Naive thymus-derived CD4-positive, alpha-beta T cell (primary cell): ENCODE data around the gene CYP1A2. TPM values are rescaled to one million over a fixed set of nuclear protein-coding genes. Genes with fewer than 3 reads are reported as not detected.

Experiments used
- ATAC-seq: fragments of 150-1000 bp; cut with Tn5 transposase; 2 replicates; pipeline ENCODE4 v1.10.0; 2021; ENCODE audit warnings: mild to moderate bottlenecking, moderate library complexity
- CTCF ChIA-PET: fragments of 350-600 bp; sonication (Branson Sonifier 250); formaldehyde crosslinking; loops from one replicate; lab custom pipeline; 2021; ENCODE audit warnings: antibody characterized with exemption; lab: Charles Lee
- POLR2A ChIA-PET: fragments of 350-600 bp; sonication (Branson Sonifier 250); formaldehyde crosslinking; loops from one replicate; lab custom pipeline; 2021; ENCODE audit warnings: antibody characterized with exemption, inconsistent platforms; lab: Charles Lee
- DNase-seq, 9 donors: peaks; one replicate each; pipeline versions ENCODE4 v3.0.0 to v3.0.0-alpha.2; 2020 to 2022; ENCODE audit warnings: mixed read lengths in 1 of 9
- H3K27ac ChIP-seq: one replicate; pipeline ENCODE4 v1.7.0; 2013; ENCODE audit warnings: mild to moderate bottlenecking, low read depth, low read length, moderate library complexity
- H3K27me3 ChIP-seq, 2 donors: one replicate each; pipeline ENCODE4 v1.7.0; 2013; ENCODE audit warnings: low read length in 2 of 2, mild to moderate bottlenecking in 2 of 2, moderate library complexity in 2 of 2; ENCODE audit not compliant: control insufficient read depth in 2 of 2, insufficient read depth in 2 of 2
- H3K36me3 ChIP-seq, 3 experiments: 1 replicate in 2 of 3; 2 replicates in 1 of 3; pipeline ENCODE4 v1.7.0; 2013; ENCODE audit warnings: low read length in 3 of 3, mild to moderate bottlenecking in 3 of 3, moderate library complexity in 1 of 3; ENCODE audit not compliant: insufficient read depth in 3 of 3, control insufficient read depth in 2 of 3
- H3K4me1 ChIP-seq, 2 donors: one replicate each; pipeline ENCODE4 v1.7.0; 2013; ENCODE audit warnings: low read length in 2 of 2, mild to moderate bottlenecking in 2 of 2, moderate library complexity in 1 of 2; ENCODE audit not compliant: control insufficient read depth in 2 of 2, insufficient read depth in 2 of 2
- H3K4me3 ChIP-seq: 2 replicates; pipeline ENCODE4 v1.7.0; 2013; ENCODE audit warnings: mild to moderate bottlenecking, low read length
- H3K9me3 ChIP-seq, 3 experiments: 1 replicate in 2 of 3; 2 replicates in 1 of 3; pipeline ENCODE4 v1.7.0; 2013; ENCODE audit warnings: low read length in 3 of 3; ENCODE audit not compliant: control insufficient read depth in 2 of 3
- H3K27ac Mint-ChIP-seq, 9 donors: one replicate each; pipeline ENCODE4 v1.8.0; 2020 to 2022; ENCODE audit warnings: mixed read lengths in 9 of 9, mild to moderate bottlenecking in 8 of 9, moderate library complexity in 5 of 9, inconsistent platforms in 2 of 9
- H3K27me3 Mint-ChIP-seq, 5 donors: one replicate each; pipeline ENCODE4 v1.8.0; 2021 to 2022; ENCODE audit warnings: mixed read lengths in 5 of 5, mild to moderate bottlenecking in 1 of 5
- H3K36me3 Mint-ChIP-seq, 5 donors: one replicate each; pipeline ENCODE4 v1.8.0; 2020 to 2022; ENCODE audit warnings: mixed read lengths in 5 of 5, mild to moderate bottlenecking in 3 of 5, inconsistent platforms in 1 of 5
- H3K4me1 Mint-ChIP-seq, 7 donors: one replicate each; pipeline ENCODE4 v1.8.0; 2020 to 2022; ENCODE audit warnings: mixed read lengths in 7 of 7, mild to moderate bottlenecking in 3 of 7, inconsistent platforms in 1 of 7
- H3K4me3 Mint-ChIP-seq, 10 donors: one replicate each; pipeline ENCODE4 v1.8.0; 2020 to 2022; ENCODE audit warnings: mild to moderate bottlenecking in 10 of 10, mixed read lengths in 10 of 10, moderate library complexity in 6 of 10, inconsistent platforms in 2 of 10
- H3K9me3 Mint-ChIP-seq, 11 donors: one replicate each; pipeline ENCODE4 v1.8.0; 2020 to 2022; ENCODE audit warnings: mixed read lengths in 11 of 11, mild to moderate bottlenecking in 4 of 11, inconsistent platforms in 1 of 11, moderate library complexity in 1 of 11
- intact Hi-C, 2 donors: fragments of 100-400 bp; cut with micrococcal nuclease; formaldehyde crosslinking; loops; one replicate each; pipeline ENCODE4 v1.15.1; 2023
- polyA plus RNA-seq, 2 donors: library from polyadenylated mRNA; unstranded; fragments of 300-500 nt; fragmentation: Illumina TruSeq; gene quantifications; one replicate each; pipeline ENCODE4 v1.2.3, GENCODE V29; 2021
- total RNA-seq, 6 experiments: library from RNA in 5 of 6; stranded (reverse) in 5 of 6; gene quantifications; 1 replicate in 5 of 6; 2 replicates in 1 of 6; pipeline ENCODE4 v1.2.3 and lab custom pipeline; 2021 to 2026

CYP1A2 gene
- total and polyA plus RNA-seq, 7 experiments from 2014 or later, result not detected

DNA sequence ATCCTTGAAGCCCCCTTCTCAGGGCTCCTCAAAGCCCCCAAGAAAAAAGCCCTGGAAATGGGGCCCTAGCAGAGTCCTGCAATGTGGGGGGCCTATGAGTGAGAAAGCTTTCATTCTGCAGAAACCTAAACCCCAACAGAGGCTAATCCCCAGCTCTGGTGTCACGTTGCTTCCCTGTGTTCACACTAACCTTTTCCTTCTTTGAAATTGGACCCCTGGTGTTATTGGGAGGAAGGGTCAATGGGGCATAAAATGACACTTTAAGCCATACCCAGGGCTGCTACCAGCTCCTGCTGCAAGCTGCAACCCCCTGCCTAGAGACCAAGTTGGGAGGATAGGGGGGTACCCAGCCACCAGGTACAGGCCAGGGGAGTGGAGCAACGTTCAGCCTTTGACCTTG is 2.1 kb downstream of the CYP1A2 start:
- intact Hi-C loops, result no loop called here
- Mint-ChIP-seq H3K36me3 (no peaks in the 10 kb centered on the region), H3K4me3 (no peak overlapping the region), H3K4me1 (peaks cover 0 to 2% (median 0%) of the 10 kb centered on the region in 7 donors), H3K27ac (no peak overlapping the region), H3K27me3 (peaks cover 0 to 7% (median 0%) of the 10 kb centered on the region in 5 donors), H3K9me3 (no peaks in the 10 kb centered on the region)
- Histone ChIP-seq H3K27ac (no peak overlapping the region), H3K4me1 (no peaks in the 10 kb centered on the region), H3K36me3 (no peaks in the 10 kb centered on the region), H3K27me3 (no peaks in the 10 kb centered on the region), H3K4me3 (no peak overlapping the region), H3K9me3 (no peaks in the 10 kb centered on the region)
- ChIA-PET POLR2A (interaction anchor here (0.6 kb wide), 1 partner anchor 120 kb away, joined by 4 read pairs; no protein-coding TSS in a partner anchor), CTCF (no interaction called here)
- DNase-seq (no peak), ATAC-seq (no peak)

DNA sequence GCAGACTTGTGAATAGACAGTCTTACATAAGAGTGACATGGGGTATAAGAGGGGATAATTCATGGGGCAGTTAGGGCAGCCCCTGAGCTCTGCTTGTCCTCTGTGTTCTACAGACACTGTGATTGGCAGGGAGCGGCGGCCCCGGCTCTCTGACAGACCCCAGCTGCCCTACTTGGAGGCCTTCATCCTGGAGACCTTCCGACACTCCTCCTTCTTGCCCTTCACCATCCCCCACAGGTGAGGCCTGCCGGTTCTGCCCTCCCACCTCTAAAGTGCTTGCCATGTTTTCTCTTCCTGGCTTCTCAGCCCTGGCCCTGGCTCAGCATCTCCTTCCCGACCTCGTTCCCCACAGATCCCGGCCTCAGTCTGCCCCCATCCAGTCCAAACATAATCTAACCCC is 3.4 kb downstream of the CYP1A2 start:
- CTCF ChIA-PET, result no interaction called here

DNA sequence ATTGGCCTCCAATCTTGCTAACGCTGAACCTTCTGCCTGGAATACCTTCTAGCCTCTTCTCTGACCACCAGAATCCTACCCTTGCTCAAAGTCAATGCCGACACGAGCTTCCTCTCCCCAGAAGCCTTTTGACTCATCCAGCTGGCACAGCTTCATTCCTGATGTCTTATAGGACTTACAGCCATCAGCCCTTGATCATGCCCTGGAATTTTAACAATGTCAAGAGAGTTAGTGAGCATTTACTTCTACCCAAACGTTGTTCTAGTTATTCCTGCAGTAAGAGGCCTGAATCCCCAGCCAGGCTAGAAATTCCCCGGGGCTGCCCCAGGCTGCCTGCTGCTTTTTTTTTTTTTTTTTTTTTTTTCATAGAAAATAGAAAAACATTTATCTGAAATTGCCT is 3.9 kb downstream of the CYP1A2 start:
- no peak overlapping the region for H3K4me3 Mint-ChIP-seq
- H3K27me3 ChIP-seq, result no peaks in the 10 kb centered on the region
- H3K4me1 Mint-ChIP-seq, result peaks cover 0 to 2% (median 0%) of the 10 kb centered on the region in 7 donors
- H3K4me3 ChIP-seq, result no peak overlapping the region
- H3K27me3 Mint-ChIP-seq, result peaks cover 0 to 5% (median 0%) of the 10 kb centered on the region in 5 donors
- no peaks in the 10 kb centered on the region for H3K36me3 ChIP-seq
- DNase-seq, result no peak
- intact Hi-C loops, result no loop called here
- no peaks in the 10 kb centered on the region for H3K9me3 Mint-ChIP-seq
- no peaks in the 10 kb centered on the region for H3K36me3 Mint-ChIP-seq
- no peak overlapping the region for H3K27ac ChIP-seq
- no peaks in the 10 kb centered on the region for H3K9me3 ChIP-seq
- H3K27ac Mint-ChIP-seq, result no peak overlapping the region
- CTCF ChIA-PET, result interaction anchor here (0.6 kb wide), 1 partner anchor 149 kb away, joined by 3 read pairs; no protein-coding TSS in a partner anchor
- ATAC-seq, result no peak
- POLR2A ChIA-PET, result no interaction called here
- H3K4me1 ChIP-seq, result no peaks in the 10 kb centered on the region

More for the DNA sequence above, 3.4 kb downstream of the CYP1A2 start:
- H3K4me3 ChIP-seq, result no peak overlapping the region
- no peaks in the 10 kb centered on the region for H3K27me3 ChIP-seq
- Mint-ChIP-seq H3K4me1 (peaks cover 0 to 2% (median 0%) of the 10 kb centered on the region in 7 donors), H3K9me3 (no peaks in the 10 kb centered on the region), H3K27me3 (peaks cover 0 to 5% (median 0%) of the 10 kb centered on the region in 5 donors), H3K36me3 (no peaks in the 10 kb centered on the region), H3K27ac (no peak overlapping the region), H3K4me3 (no peak overlapping the region)
- intact Hi-C loops, result no loop called here
- H3K27ac ChIP-seq, result no peak overlapping the region
- no peak for ATAC-seq
- H3K36me3 ChIP-seq, result no peaks in the 10 kb centered on the region
- POLR2A ChIA-PET, result no interaction called here
- no peaks in the 10 kb centered on the region for H3K9me3 ChIP-seq
- no peaks in the 10 kb centered on the region for H3K4me1 ChIP-seq
- DNase-seq, result no peak

DNA sequence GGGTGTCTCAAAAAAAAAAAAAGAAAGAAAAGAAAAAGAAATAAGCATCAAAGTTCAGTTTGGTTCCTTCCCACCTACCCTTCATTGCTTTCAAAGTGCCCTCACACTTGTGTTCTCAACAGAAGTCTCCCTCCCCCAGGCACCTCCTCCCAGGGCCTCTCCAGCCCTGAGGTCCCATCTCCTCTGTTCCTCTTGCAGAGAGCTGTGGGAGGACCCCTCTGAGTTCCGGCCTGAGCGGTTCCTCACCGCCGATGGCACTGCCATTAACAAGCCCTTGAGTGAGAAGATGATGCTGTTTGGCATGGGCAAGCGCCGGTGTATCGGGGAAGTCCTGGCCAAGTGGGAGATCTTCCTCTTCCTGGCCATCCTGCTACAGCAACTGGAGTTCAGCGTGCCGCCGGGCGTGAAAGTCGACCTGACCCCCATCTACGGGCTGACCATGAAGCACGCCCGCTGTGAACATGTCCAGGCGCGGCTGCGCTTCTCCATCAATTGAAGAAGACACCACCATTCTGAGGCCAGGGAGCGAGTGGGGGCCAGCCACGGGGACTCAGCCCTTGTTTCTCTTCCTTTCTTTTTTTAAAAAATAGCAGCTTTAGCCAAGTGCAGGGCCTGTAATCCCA is 6.1 kb downstream of the CYP1A2 start:
- ATAC-seq (no peak), DNase-seq (no peak)
- POLR2A ChIA-PET, result no interaction called here
- Mint-ChIP-seq H3K27me3 (peaks cover 0 to 5% (median 0%) of the 10 kb centered on the region in 5 donors), H3K4me3 (no peak overlapping the region), H3K27ac (no peak overlapping the region), H3K36me3 (no peaks in the 10 kb centered on the region), H3K9me3 (no peaks in the 10 kb centered on the region), H3K4me1 (peaks cover 0 to 2% (median 0%) of the 10 kb centered on the region in 7 donors)
- H3K4me3 ChIP-seq, result no peak overlapping the region
- CTCF ChIA-PET, result no interaction called here
- no peaks in the 10 kb centered on the region for H3K36me3 ChIP-seq
- H3K9me3 ChIP-seq, result no peaks in the 10 kb centered on the region
- H3K27ac ChIP-seq, result no peak overlapping the region
- intact Hi-C loops, result no loop called here
- no peaks in the 10 kb centered on the region for H3K4me1 ChIP-seq
- no peaks in the 10 kb centered on the region for H3K27me3 ChIP-seq

DNA sequence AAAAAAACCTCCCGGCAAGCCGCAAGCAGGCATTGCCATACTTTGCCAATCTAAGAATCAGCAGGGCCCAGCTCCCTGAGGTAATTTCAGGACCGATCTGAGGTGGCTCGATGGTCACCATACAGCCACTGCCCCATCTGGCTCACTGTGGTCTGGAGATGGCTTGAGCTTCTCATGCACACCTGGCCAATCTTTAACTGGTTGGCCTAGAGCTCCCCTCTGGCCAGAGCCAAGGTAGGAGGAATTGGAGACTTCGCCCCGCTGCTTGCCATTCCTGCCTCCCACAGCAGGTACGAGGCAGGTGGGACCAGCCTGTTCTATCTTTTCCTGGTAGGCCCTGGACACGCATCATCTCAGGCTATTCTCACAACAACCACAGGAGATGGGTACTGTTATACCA is 10.1 kb downstream of the CYP1A2 start:
- DNase-seq (no peak), ATAC-seq (no peak)
- H3K27me3 Mint-ChIP-seq, result peaks cover 0 to 4% (median 0%) of the 10 kb centered on the region in 5 donors
- intact Hi-C loops, result no loop called here
- Histone ChIP-seq H3K36me3 (no peaks in the 10 kb centered on the region), H3K27ac (no peak overlapping the region), H3K27me3 (no peaks in the 10 kb centered on the region), H3K4me1 (no peaks in the 10 kb centered on the region), H3K4me3 (no peak overlapping the region), H3K9me3 (no peaks in the 10 kb centered on the region)
- peaks cover 0 to 2% (median 0%) of the 10 kb centered on the region in 7 donors for H3K4me1 Mint-ChIP-seq
- no peak overlapping the region for H3K27ac Mint-ChIP-seq
- POLR2A ChIA-PET, result no interaction called here
- H3K4me3 Mint-ChIP-seq, result no peak overlapping the region
- CTCF ChIA-PET, result interaction anchor here (0.5 to 0.9 kb wide), 4 partner anchors 10 to 118 kb away, joined by 3 to 5 read pairs (median 3); no protein-coding TSS in a partner anchor
- H3K9me3 Mint-ChIP-seq, result peaks cover 0 to 2% (median 0%) of the 10 kb centered on the region in 11 donors
- no peaks in the 10 kb centered on the region for H3K36me3 Mint-ChIP-seq

DNA sequence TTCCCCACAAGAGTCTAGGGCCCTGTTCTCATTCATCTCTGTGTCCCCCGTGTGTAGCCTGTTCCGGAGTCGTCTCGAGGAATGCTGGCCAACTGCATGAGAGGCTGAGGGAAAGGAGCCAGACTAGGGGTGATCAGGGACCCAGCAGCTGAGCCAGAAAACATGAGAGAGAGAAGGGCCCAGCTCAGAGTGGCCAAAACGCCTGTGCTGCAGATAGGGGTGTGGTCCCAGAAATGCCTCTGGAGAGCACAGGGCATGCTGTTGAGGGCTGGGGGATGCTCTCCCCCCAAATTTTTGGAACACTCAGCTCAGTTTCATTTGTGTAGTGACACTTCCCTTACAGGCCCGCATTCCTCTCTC is 14.1 kb downstream of the CYP1A2 start:
- Mint-ChIP-seq H3K4me3 (no peak overlapping the region), H3K36me3 (no peaks in the 10 kb centered on the region), H3K4me1 (peaks cover 0 to 2% (median 0%) of the 10 kb centered on the region in 7 donors), H3K27me3 (peaks cover 0 to 3% (median 0%) of the 10 kb centered on the region in 5 donors), H3K27ac (no peak overlapping the region), H3K9me3 (peaks cover 0 to 2% (median 0%) of the 10 kb centered on the region in 11 donors)
- H3K4me1 ChIP-seq, result no peaks in the 10 kb centered on the region
- no peak for DNase-seq
- intact Hi-C loops, result no loop called here
- ChIA-PET POLR2A (no interaction called here), CTCF (interaction anchor here (0.6 to 2.0 kb wide), 2 partner anchors 8 to 128 kb away, joined by 3 to 7 read pairs; no protein-coding TSS in a partner anchor)
- H3K27ac ChIP-seq, result no peak overlapping the region
- no peaks in the 10 kb centered on the region for H3K9me3 ChIP-seq
- H3K27me3 ChIP-seq, result no peaks in the 10 kb centered on the region
- no peaks in the 10 kb centered on the region for H3K36me3 ChIP-seq
- ATAC-seq, result no peak
- no peak overlapping the region for H3K4me3 ChIP-seq

DNA sequence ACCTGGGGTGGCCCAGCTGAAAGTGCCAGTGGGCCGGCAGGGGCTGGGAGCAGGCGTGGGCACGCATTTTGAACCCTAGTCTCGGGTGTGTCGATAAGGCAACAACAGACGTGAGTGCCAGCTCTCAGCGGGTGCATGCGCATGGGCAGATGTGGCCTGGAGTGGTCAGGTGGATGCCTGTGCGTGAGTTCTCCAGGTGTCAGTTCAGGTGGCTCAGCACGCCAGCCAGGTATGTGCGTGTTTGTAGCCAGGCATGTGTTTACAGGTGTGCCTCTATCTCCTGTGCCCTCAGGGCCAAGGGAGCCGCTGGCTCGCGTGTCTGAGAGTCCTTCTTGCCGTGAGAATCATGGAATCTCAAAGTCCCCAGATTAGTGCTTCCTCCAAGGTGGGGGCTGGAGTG is 14.8 kb downstream of the CYP1A2 start:
- Histone ChIP-seq H3K36me3 (no peaks in the 10 kb centered on the region), H3K27ac (no peak overlapping the region), H3K4me3 (no peak overlapping the region), H3K4me1 (no peaks in the 10 kb centered on the region), H3K27me3 (no peaks in the 10 kb centered on the region), H3K9me3 (no peaks in the 10 kb centered on the region)
- peaks cover 0 to 3% (median 0%) of the 10 kb centered on the region in 5 donors for H3K27me3 Mint-ChIP-seq
- H3K36me3 Mint-ChIP-seq, result no peaks in the 10 kb centered on the region
- ChIA-PET CTCF (interaction anchor here (0.6 kb wide), 1 partner anchor 128 kb away, joined by 3 read pairs; no protein-coding TSS in a partner anchor), POLR2A (no interaction called here)
- H3K27ac Mint-ChIP-seq, result no peak overlapping the region
- intact Hi-C loops, result no loop called here
- no peak overlapping the region for H3K4me3 Mint-ChIP-seq
- DNase-seq (no peak), ATAC-seq (no peak)
- H3K9me3 Mint-ChIP-seq, result peaks cover 0 to 2% (median 0%) of the 10 kb centered on the region in 11 donors
- peaks cover 0 to 2% (median 0%) of the 10 kb centered on the region in 7 donors for H3K4me1 Mint-ChIP-seq
